AG04449 (cell line): ENCODE measurements around the gene KRT84.

ENCODE experiments used
- CTCF ChIA-PET: fragments of 350-600 bp; formaldehyde crosslinking; extraction: SDS; loops from one replicate; lab custom pipeline; 2021; ENCODE audit warnings: antibody characterized with exemption; lab: Yijun Ruan, JAX
- POLR2A ChIA-PET: fragments of 400-600, 350-600 bp; formaldehyde crosslinking; extraction: SDS; loops from one replicate; lab custom pipeline; 2020; ENCODE audit warnings: antibody characterized with exemption, inconsistent platforms; lab: Yijun Ruan, JAX
- DNase-seq: peaks from one replicate; pipeline ENCODE4 v3.0.0-alpha.2; 2010; ENCODE audit warnings: low read depth, low spot score
- H3K4me3 ChIP-seq: 2 replicates; pipeline ENCODE4 v1.5.1; 2011; ENCODE audit warnings: low read depth, mild to moderate bottlenecking, control low read depth, low read length
- TF ChIP-seq, protein P1 (sequence below): IDR thresholded peaks from one replicate; pipeline ENCODE4 v1.5.1; 2011; ENCODE audit warnings: mild to moderate bottlenecking, moderate library complexity, low read length, control low read depth, inconsistent platforms; ENCODE audit not compliant: insufficient read depth; ENCODE audit errors: missing control alignments

The KRT84 gene

GRCh38 chr12:52385226-52385702 lies at the start of gene KRT84:
Gene KRT84 (minus strand): TSS chr12:52385652. CDS start chr12:52385585, 67 bp downstream.
- CTCF ChIA-PET, result interaction anchor here (0.8 to 12.6 kb wide), 8 partner anchors 10 to 494 kb away, joined by 3 to 137 read pairs (median 5); partner anchors contain the start of gene KRT85
- POLR2A ChIA-PET, result no interaction called here
- H3K4me3 ChIP-seq, result no peak within 1 kb of the TSS
- DNase-seq, result no peak
- TF ChIP-seq, protein P1, sequence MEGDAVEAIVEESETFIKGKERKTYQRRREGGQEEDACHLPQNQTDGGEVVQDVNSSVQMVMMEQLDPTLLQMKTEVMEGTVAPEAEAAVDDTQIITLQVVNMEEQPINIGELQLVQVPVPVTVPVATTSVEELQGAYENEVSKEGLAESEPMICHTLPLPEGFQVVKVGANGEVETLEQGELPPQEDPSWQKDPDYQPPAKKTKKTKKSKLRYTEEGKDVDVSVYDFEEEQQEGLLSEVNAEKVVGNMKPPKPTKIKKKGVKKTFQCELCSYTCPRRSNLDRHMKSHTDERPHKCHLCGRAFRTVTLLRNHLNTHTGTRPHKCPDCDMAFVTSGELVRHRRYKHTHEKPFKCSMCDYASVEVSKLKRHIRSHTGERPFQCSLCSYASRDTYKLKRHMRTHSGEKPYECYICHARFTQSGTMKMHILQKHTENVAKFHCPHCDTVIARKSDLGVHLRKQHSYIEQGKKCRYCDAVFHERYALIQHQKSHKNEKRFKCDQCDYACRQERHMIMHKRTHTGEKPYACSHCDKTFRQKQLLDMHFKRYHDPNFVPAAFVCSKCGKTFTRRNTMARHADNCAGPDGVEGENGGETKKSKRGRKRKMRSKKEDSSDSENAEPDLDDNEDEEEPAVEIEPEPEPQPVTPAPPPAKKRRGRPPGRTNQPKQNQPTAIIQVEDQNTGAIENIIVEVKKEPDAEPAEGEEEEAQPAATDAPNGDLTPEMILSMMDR, result no peak

GRCh38 chr12:52434760-52435530 lies 49.5 kb upstream of the KRT84 start:
- CTCF ChIA-PET, result interaction anchor here (0.7 to 1.5 kb wide), 4 partner anchors 10 to 445 kb away, joined by 3 to 4 read pairs (median 4); no protein-coding TSS in a partner anchor
- H3K4me3 ChIP-seq, result no peak overlapping the region
- DNase-seq, result no peak
- POLR2A ChIA-PET, result no interaction called here
- TF ChIP-seq, protein P1, result no peak

GRCh38 chr12:52434081-52434733 lies 48.8 kb upstream of the KRT84 start, which contains the start of gene KRT75:
Gene KRT75 (minus strand): TSS chr12:52434371. CDS start chr12:52434304, 67 bp downstream.
- ChIA-PET POLR2A (no interaction called here), CTCF (interaction anchor here (0.7 to 1.2 kb wide), 2 partner anchors 43 to 446 kb away, joined by 3 to 4 read pairs; no protein-coding TSS in a partner anchor)
- H3K4me3 ChIP-seq, result no peak within 1 kb of the TSS
- no peak for DNase-seq
- TF ChIP-seq, protein P1, result no peak

DNA sequence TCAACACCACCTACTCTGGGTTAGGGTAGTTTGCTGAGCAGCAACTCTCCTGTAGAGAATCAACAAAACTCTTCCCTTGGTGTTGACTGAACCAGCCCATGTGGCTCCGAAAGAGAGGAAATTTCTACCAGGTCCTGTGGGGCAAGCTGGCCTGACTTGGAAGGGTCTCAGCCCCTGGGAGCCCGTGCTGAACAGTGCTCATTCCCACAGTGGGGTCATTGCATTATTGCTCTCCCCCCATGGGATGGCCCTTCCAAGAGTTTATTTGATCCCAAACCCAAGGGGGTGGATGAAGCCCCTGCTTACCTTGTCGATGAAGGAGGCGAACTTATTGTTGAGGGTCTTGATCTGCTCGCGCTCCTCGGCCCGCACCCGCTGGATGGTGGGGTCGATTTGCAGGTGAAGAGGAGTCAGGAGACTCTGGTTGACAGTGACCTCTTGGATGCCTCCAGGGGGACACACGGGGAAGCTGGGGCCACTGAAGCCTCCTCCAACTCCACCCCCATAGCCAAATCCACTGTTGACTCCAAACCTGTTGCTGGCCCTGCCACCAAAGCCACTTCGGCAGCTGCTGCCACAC lies 48.1 kb upstream of the KRT84 start:
- no peak overlapping the region for H3K4me3 ChIP-seq
- TF ChIP-seq, protein P1, result no peak
- CTCF ChIA-PET, result no interaction called here
- POLR2A ChIA-PET, result no interaction called here
- DNase-seq, result no peak

DNA sequence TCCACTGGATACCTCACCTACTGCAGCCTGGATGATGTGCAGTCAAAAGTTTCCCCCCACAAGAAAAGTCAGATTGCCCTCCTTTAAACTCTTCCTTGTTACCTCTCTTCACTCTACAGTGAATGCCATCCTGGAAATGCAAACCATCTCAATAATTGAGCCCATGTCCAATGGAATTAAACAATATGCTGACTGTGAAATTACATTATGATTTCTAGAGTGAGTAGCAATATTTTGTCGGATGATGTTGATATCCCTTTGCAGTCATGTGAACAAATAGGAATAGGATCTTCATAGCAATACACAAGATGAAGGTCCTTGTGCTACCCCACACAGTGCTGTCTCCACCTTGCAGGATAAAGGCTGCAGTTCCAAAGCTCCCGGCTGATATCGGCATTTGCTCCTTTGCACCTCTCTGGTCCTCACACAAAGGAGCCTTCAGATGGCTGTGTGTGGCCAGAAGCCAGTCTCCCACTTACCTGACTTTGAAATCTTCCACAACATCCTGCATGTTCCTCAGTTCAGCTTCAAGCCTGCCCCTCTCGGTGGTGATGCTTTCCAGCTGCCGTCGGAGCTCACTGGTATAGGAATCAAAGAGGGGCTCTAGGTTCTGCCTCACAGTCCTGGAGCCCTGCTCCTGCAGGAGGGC lies 47.2 kb upstream of the KRT84 start:
- H3K4me3 ChIP-seq, result no peak overlapping the region
- TF ChIP-seq, protein P1, result no peak
- POLR2A ChIA-PET, result no interaction called here
- CTCF ChIA-PET, result no interaction called here
- no peak for DNase-seq
